HUES48 (cell line): ENCODE measurements around the gene ATG4C.

Experiments
- H3K27ac ChIP-seq: one replicate; pipeline ENCODE4 v1.7.0; 2013; ENCODE audit warnings: low read depth, low read length, inconsistent platforms
- H3K27me3 ChIP-seq: 2 replicates; pipeline ENCODE4 v1.6.1; 2013; ENCODE audit warnings: mild to moderate bottlenecking, low read length; ENCODE audit not compliant: control insufficient read depth, insufficient read depth
- H3K36me3 ChIP-seq: 2 replicates; pipeline ENCODE4 v1.6.1; 2013; ENCODE audit warnings: low read length; ENCODE audit not compliant: control insufficient read depth, insufficient read depth
- H3K4me1 ChIP-seq: 2 replicates; pipeline ENCODE4 v1.6.1; 2013; ENCODE audit warnings: mild to moderate bottlenecking, low read length; ENCODE audit not compliant: control insufficient read depth, insufficient read depth
- H3K4me3 ChIP-seq: 2 replicates; pipeline ENCODE4 v1.5.1; 2013; ENCODE audit warnings: mild to moderate bottlenecking, low read depth, low read length
- H3K9ac ChIP-seq: 2 replicates; pipeline ENCODE4 v1.6.1; 2013; ENCODE audit warnings: mild to moderate bottlenecking, low read depth, low read length, moderate library complexity
- H3K9me3 ChIP-seq: 2 replicates; pipeline ENCODE4 v1.6.1; 2013; ENCODE audit warnings: low read length; ENCODE audit not compliant: control insufficient read depth, insufficient read depth

The ATG4C gene

GRCh38 chr1:62905872-62906271 lies 121.9 kb downstream of the ATG4C start:
- Histone ChIP-seq H3K4me3 (no peak overlapping the region), H3K4me1 (no peaks in the 10 kb centered on the region), H3K9me3 (no peaks in the 10 kb centered on the region), H3K27me3 (no peaks in the 10 kb centered on the region), H3K9ac (no peak overlapping the region), H3K27ac (no peak overlapping the region), H3K36me3 (no peaks in the 10 kb centered on the region)

GRCh38 chr1:62906428-62906886 lies 122.5 kb downstream of the ATG4C start:
- Histone ChIP-seq H3K27me3 (no peaks in the 10 kb centered on the region), H3K9ac (no peak overlapping the region), H3K36me3 (no peaks in the 10 kb centered on the region), H3K27ac (no peak overlapping the region), H3K9me3 (no peaks in the 10 kb centered on the region), H3K4me3 (peak overlapping the region; percentile 27; the same call in 1 of the 2 replicates), H3K4me1 (no peaks in the 10 kb centered on the region)

GRCh38 chr1:62908168-62908695 lies 124.3 kb downstream of the ATG4C start:
- no peaks in the 10 kb centered on the region for H3K4me1 ChIP-seq
- no peak overlapping the region for H3K9ac ChIP-seq
- no peak overlapping the region for H3K27ac ChIP-seq
- H3K36me3 ChIP-seq = no peaks in the 10 kb centered on the region
- H3K27me3 ChIP-seq = no peaks in the 10 kb centered on the region
- H3K4me3 ChIP-seq = no peak overlapping the region
- H3K9me3 ChIP-seq = no peaks in the 10 kb centered on the region

- no peaks in the 10 kb centered on the region for H3K36me3 ChIP-seq
These were observed 128.2 kb downstream of the ATG4C start for GRCh38 chr1:62912028-62912638.

More at GRCh38 chr1:62912028-62912638, 128.2 kb downstream of the ATG4C start:
- H3K9me3 ChIP-seq = no peaks in the 10 kb centered on the region
- H3K4me3 ChIP-seq = no peak overlapping the region
- no peak overlapping the region for H3K9ac ChIP-seq
- H3K4me1 ChIP-seq = no peaks in the 10 kb centered on the region
- no peak overlapping the region for H3K27ac ChIP-seq
- H3K27me3 ChIP-seq = no peaks in the 10 kb centered on the region
